Activated naive CD8-positive, alpha-beta T cell treated with anti-CD3 and anti-CD28 coated beads, Interleukin-2, amount 10 ng/mL, durations not matched to agents 7 days and 5 days (primary cell): ENCODE measurements around the gene REEP5. TPM values are rescaled to one million over a fixed set of nuclear protein-coding genes. Genes with fewer than 3 reads are reported as not detected.
A peak's percentile ranks its signal among the peaks of the same experiment; 100 is the strongest.
"Not testable (repeated sequence)": the region's sequence is repeated elsewhere in the genome, so short reads cannot be mapped to it uniquely, and the experiment has no call there.

Experiments used
- ATAC-seq: fragments of 150-1000 bp; cut with Tn5 transposase; one replicate; pipeline ENCODE4 v1.10.0; 2021; ENCODE audit warnings: low read depth, moderate library complexity
- POLR2A ChIA-PET: fragments of 350-600 bp; sonication (Branson Sonifier 250); formaldehyde crosslinking; loops from one replicate; lab custom pipeline; 2021; ENCODE audit warnings: antibody characterized with exemption; lab: Charles Lee
- DNase-seq: peaks from one replicate; pipeline ENCODE4 v3.0.0; 2021
- H3K27ac Mint-ChIP-seq: one replicate; pipeline ENCODE4 v1.8.0; 2022; ENCODE audit warnings: mild to moderate bottlenecking, mixed read lengths
- H3K27me3 Mint-ChIP-seq: one replicate; pipeline ENCODE4 v1.8.0; 2022; ENCODE audit warnings: mild to moderate bottlenecking, moderate library complexity, mixed read lengths
- H3K36me3 Mint-ChIP-seq: one replicate; pipeline ENCODE4 v1.8.0; 2021; ENCODE audit warnings: mild to moderate bottlenecking, mixed read lengths
- H3K4me1 Mint-ChIP-seq: one replicate; pipeline ENCODE4 v1.8.0; 2021; ENCODE audit warnings: mixed read lengths
- H3K4me3 Mint-ChIP-seq: one replicate; pipeline ENCODE4 v1.8.0; 2022; ENCODE audit warnings: mild to moderate bottlenecking, moderate library complexity, mixed read lengths
- H3K9me3 Mint-ChIP-seq: one replicate; pipeline ENCODE4 v1.8.0; 2021; ENCODE audit warnings: mixed read lengths
- total RNA-seq, 2 experiments: library from RNA; stranded (reverse); gene quantifications; one replicate each; pipeline ENCODE4 v1.2.3, GENCODE V29; 2021

Gene REEP5
- total RNA-seq, 2 experiments from 2014 or later, result 59.0 to 65.8 TPM

GRCh38 chr5:112902561-112902960 lies 19.5 kb downstream of the REEP5 start:
- Mint-ChIP-seq H3K9me3 (no peaks in the 10 kb centered on the region), H3K27me3 (no peaks in the 10 kb centered on the region), H3K4me3 (no peak overlapping the region), H3K36me3 (peaks cover 29% of the 10 kb centered on the region), H3K4me1 (peaks cover 4% of the 10 kb centered on the region), H3K27ac (no peak overlapping the region)
- POLR2A ChIA-PET, result interaction anchor here (1.0 to 2.0 kb wide), 2 partner anchors 14 to 19 kb away, joined by 4 to 5 read pairs; partner anchors contain the start of gene REEP5
- ATAC-seq (no peak), DNase-seq (no peak)

GRCh38 chr5:112895682-112896081 lies 26.3 kb downstream of the REEP5 start:
- no peak for DNase-seq
- no peaks in the 10 kb centered on the region for H3K27me3 Mint-ChIP-seq
- H3K4me3 Mint-ChIP-seq, result no peak overlapping the region
- ATAC-seq, result no peak
- POLR2A ChIA-PET, result interaction anchor here (1.0 kb wide), 1 partner anchor 9 kb away, joined by 3 read pairs; no protein-coding TSS in a partner anchor
- H3K9me3 Mint-ChIP-seq, result no peaks in the 10 kb centered on the region
- H3K4me1 Mint-ChIP-seq, result peaks cover 9% of the 10 kb centered on the region
- H3K27ac Mint-ChIP-seq, result no peak overlapping the region
- H3K36me3 Mint-ChIP-seq, result peaks cover 38% of the 10 kb centered on the region

GRCh38 chr5:112892776-112893175 lies 29.3 kb downstream of the REEP5 start:
- no peaks in the 10 kb centered on the region for H3K27me3 Mint-ChIP-seq
- no peak overlapping the region for H3K4me3 Mint-ChIP-seq
- POLR2A ChIA-PET, result interaction anchor here (1.6 kb wide), 1 partner anchor 14 kb away, joined by 4 read pairs; no protein-coding TSS in a partner anchor
- no peak for DNase-seq
- peaks cover 38% of the 10 kb centered on the region for H3K36me3 Mint-ChIP-seq
- H3K27ac Mint-ChIP-seq, result no peak overlapping the region
- ATAC-seq, result no peak
- peaks cover 19% of the 10 kb centered on the region for H3K4me1 Mint-ChIP-seq
- H3K9me3 Mint-ChIP-seq, result peaks cover 1% of the 10 kb centered on the region

GRCh38 chr5:112892066-112892465 lies 30.0 kb downstream of the REEP5 start:
- DNase-seq, H3K27me3 Mint-ChIP-seq, ATAC-seq, H3K4me3 Mint-ChIP-seq, H3K9me3 Mint-ChIP-seq: not testable (repeated sequence)
- POLR2A ChIA-PET, result interaction anchor here (1.6 kb wide), 1 partner anchor 13 kb away, joined by 4 read pairs; no protein-coding TSS in a partner anchor
- H3K4me1 Mint-ChIP-seq, result peaks cover 25% of the 10 kb centered on the region
- peak overlapping the region; percentile 4 for H3K27ac Mint-ChIP-seq
- peaks cover 36% of the 10 kb centered on the region for H3K36me3 Mint-ChIP-seq

GRCh38 chr5:112886975-112887374 lies 35.1 kb downstream of the REEP5 start:
- Mint-ChIP-seq H3K9me3 (peaks cover 1% of the 10 kb centered on the region), H3K27me3 (no peaks in the 10 kb centered on the region), H3K4me1 (peaks cover 36% of the 10 kb centered on the region), H3K36me3 (peaks cover 40% of the 10 kb centered on the region), H3K4me3 (peak overlapping the region; percentile 39), H3K27ac (peak overlapping the region; percentile 71)
- POLR2A ChIA-PET, result interaction anchor here (1.2 kb wide), 1 partner anchor 8 kb away, joined by 5 read pairs; no protein-coding TSS in a partner anchor
- ATAC-seq (peak; percentile 94), DNase-seq (peak; percentile 44)

GRCh38 chr5:112885001-112885400 lies 37.0 kb downstream of the REEP5 start:
- Mint-ChIP-seq H3K27ac (peak overlapping the region; percentile 4), H3K4me3 (no peak overlapping the region), H3K27me3 (no peaks in the 10 kb centered on the region), H3K36me3 (peaks cover 37% of the 10 kb centered on the region), H3K4me1 (peaks cover 41% of the 10 kb centered on the region), H3K9me3 (peaks cover 1% of the 10 kb centered on the region)
- DNase-seq (no peak), ATAC-seq (no peak)
- POLR2A ChIA-PET, result no interaction called here

GRCh38 chr5:112883192-112883591 lies 38.8 kb downstream of the REEP5 start:
- Mint-ChIP-seq H3K9me3 (no peaks in the 10 kb centered on the region), H3K4me1 (peaks cover 46% of the 10 kb centered on the region), H3K27ac (no peak overlapping the region), H3K4me3 (no peak overlapping the region), H3K36me3 (peaks cover 35% of the 10 kb centered on the region), H3K27me3 (no peaks in the 10 kb centered on the region)
- DNase-seq (no peak), ATAC-seq (no peak)
- POLR2A ChIA-PET, result no interaction called here

- no peaks in the 10 kb centered on the region for H3K9me3 Mint-ChIP-seq
- H3K4me3 Mint-ChIP-seq, result no peak overlapping the region
- H3K36me3 Mint-ChIP-seq, result peaks cover 27% of the 10 kb centered on the region
- H3K27ac Mint-ChIP-seq, result peak overlapping the region; percentile 70
- no peaks in the 10 kb centered on the region for H3K27me3 Mint-ChIP-seq
- POLR2A ChIA-PET, result interaction anchor here (1.0 to 1.3 kb wide), 3 partner anchors 19 to 96 kb away, joined by 3 to 4 read pairs (median 3); partner anchors contain the start of genes DCP2 and SRP19
- ATAC-seq (no peak), DNase-seq (no peak)
- peaks cover 37% of the 10 kb centered on the region for H3K4me1 Mint-ChIP-seq
These were observed 41.6 kb downstream of the REEP5 start for GRCh38 chr5:112880219-112880964.

- POLR2A ChIA-PET, result interaction anchor here (0.8 to 1.8 kb wide), 7 partner anchors 9 to 97 kb away, joined by 3 to 12 read pairs (median 5); partner anchors contain the start of genes REEP5 and SRP19
- peak overlapping the region; percentile 66 for H3K4me3 Mint-ChIP-seq
- no peaks in the 10 kb centered on the region for H3K27me3 Mint-ChIP-seq
- no peaks in the 10 kb centered on the region for H3K9me3 Mint-ChIP-seq
- DNase-seq (no peak), ATAC-seq (peak; percentile 88)
- peak overlapping the region; percentile 83 for H3K27ac Mint-ChIP-seq
- peaks cover 43% of the 10 kb centered on the region for H3K4me1 Mint-ChIP-seq
- peaks cover 24% of the 10 kb centered on the region for H3K36me3 Mint-ChIP-seq
These were observed 43.3 kb downstream of the REEP5 start for GRCh38 chr5:112878760-112879159.

GRCh38 chr5:112878101-112878500 lies 43.9 kb downstream of the REEP5 start:
- Mint-ChIP-seq H3K27me3 (no peaks in the 10 kb centered on the region), H3K36me3 (peaks cover 27% of the 10 kb centered on the region), H3K4me1 (peaks cover 46% of the 10 kb centered on the region), H3K4me3 (peak overlapping the region; percentile 66), H3K9me3 (no peaks in the 10 kb centered on the region), H3K27ac (peak overlapping the region; percentile 23)
- no peak for DNase-seq
- ATAC-seq, result no peak
- POLR2A ChIA-PET, result interaction anchor here (0.8 to 1.8 kb wide), 7 partner anchors 8 to 98 kb away, joined by 3 to 12 read pairs (median 5); partner anchors contain the start of genes REEP5 and SRP19

GRCh38 chr5:112876362-112876761 lies 45.7 kb downstream of the REEP5 start:
- no peak for ATAC-seq
- H3K27ac Mint-ChIP-seq, result no peak overlapping the region
- no peaks in the 10 kb centered on the region for H3K27me3 Mint-ChIP-seq
- POLR2A ChIA-PET, result interaction anchor here (1.4 kb wide), 1 partner anchor 48 kb away, joined by 3 read pairs; no protein-coding TSS in a partner anchor
- no peak overlapping the region for H3K4me3 Mint-ChIP-seq
- peaks cover 50% of the 10 kb centered on the region for H3K4me1 Mint-ChIP-seq
- H3K9me3 Mint-ChIP-seq, result no peaks in the 10 kb centered on the region
- H3K36me3 Mint-ChIP-seq, result peaks cover 34% of the 10 kb centered on the region
- no peak for DNase-seq

GRCh38 chr5:112870966-112871365 lies 51.1 kb downstream of the REEP5 start:
- Mint-ChIP-seq H3K4me3 (no peak overlapping the region), H3K4me1 (peaks cover 43% of the 10 kb centered on the region), H3K27ac (no peak overlapping the region), H3K36me3 (peaks cover 30% of the 10 kb centered on the region), H3K9me3 (no peaks in the 10 kb centered on the region), H3K27me3 (no peaks in the 10 kb centered on the region)
- ATAC-seq (no peak), DNase-seq (no peak)
- POLR2A ChIA-PET, result interaction anchor here (2.0 kb wide), 1 partner anchor 105 kb away, joined by 5 read pairs; the partner anchor contains the start of gene DCP2

GRCh38 chr5:112869948-112870347 lies 52.1 kb downstream of the REEP5 start:
- ATAC-seq (peak; percentile 46), DNase-seq (no peak)
- H3K9me3 Mint-ChIP-seq, result no peaks in the 10 kb centered on the region
- H3K27ac Mint-ChIP-seq, result peak overlapping the region; percentile 73
- no peaks in the 10 kb centered on the region for H3K27me3 Mint-ChIP-seq
- H3K36me3 Mint-ChIP-seq, result peaks cover 32% of the 10 kb centered on the region
- H3K4me3 Mint-ChIP-seq, result no peak overlapping the region
- H3K4me1 Mint-ChIP-seq, result peaks cover 43% of the 10 kb centered on the region
- POLR2A ChIA-PET, result interaction anchor here (0.5 to 2.0 kb wide), 5 partner anchors 9 to 106 kb away, joined by 3 to 5 read pairs (median 3); partner anchors contain the start of genes DCP2, REEP5 and SRP19
